Activated CD8-positive, alpha-beta memory T cell treated with anti-CD3 and anti-CD28 coated beads, Interleukin-2, amount 50 U/mL, for 1 hour (primary cell): ENCODE measurements around the gene BRPF1.

Experiments used
- DNase-seq: peaks from one replicate; pipeline ENCODE4 v3.0.0-alpha.2; 2020; ENCODE audit errors: extremely low read depth

The BRPF1 gene

DNA sequence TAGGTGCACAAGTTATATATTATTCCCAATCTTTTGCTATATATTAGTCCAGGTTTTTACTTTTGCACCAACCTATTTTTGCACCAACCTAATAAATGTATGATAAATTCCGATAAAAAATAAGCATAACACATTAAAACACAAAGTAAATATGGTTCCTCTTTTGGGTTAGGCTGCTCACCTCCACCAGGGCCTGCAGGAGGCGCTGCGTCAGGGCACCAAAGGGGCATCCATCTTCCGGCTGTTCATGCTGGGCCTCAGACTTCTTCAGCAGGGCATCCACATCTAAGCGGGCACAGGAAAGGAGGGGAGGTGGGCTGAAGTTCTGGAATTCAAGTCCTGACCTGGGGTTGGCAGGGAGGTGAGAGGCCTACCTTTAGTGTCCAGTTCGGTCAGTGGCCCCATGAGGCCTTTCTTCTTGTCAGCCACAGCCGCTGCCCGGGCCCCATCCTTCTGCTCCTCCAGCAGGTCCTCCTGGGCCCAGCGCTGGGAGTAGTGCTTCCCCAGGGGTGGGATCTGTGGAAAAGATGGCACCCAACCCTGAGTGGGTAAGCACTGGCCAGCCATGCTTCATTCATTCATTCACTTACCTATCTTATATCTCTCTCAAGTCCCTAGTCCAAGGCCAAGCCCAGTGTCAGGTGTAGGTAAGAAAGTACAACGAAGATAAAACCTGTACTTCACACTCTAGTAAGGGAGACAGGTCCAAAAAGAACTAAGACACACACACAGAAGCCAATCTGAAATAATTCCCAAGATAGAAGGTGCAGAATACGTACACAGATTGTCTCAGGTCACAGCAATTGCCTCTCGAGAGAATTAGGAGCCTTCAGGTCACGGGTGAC is 55.5 kb downstream of the BRPF1 start:
- DNase-seq = no peak

DNA sequence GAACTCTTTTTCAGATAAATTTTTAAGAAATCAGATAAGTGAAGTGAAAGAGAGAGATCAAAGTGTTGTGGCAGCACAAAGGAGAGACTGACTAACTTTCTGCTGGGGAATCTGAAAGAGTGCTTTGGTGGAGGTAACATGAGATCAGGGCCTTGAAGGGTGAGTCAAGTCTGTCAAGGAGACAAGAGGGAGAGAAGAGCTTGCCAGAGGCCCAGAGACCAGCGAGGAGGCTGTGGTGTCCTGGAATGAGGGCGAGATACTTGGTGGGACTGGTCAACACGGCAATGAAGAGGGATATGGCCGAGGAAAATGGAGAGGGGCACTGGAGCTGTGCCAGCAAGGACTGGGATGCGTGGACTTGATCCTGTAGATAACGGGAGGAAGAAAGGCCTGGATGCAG is 56.2 kb downstream of the BRPF1 start:
- no peak for DNase-seq

DNA sequence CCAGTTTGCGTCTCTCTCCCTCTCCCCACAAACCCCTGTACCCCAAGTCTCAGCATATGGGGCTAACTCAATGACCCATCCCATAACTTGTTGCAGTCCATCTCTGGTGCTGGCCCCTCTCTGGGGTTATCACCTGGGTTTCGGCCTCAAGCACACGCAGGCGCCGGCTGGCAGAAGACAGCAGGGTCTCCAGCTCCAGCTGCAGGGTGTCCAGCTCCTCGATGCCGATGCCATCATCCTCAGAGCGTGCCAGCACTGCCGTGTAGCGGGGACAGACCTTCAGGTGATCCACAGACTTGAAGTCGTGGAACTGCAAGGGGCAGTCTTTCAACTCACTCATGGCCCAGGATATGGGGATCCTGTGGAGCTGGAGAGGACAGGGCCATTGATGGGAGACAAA is 59.6 kb downstream of the BRPF1 start:
- no peak for DNase-seq

DNA sequence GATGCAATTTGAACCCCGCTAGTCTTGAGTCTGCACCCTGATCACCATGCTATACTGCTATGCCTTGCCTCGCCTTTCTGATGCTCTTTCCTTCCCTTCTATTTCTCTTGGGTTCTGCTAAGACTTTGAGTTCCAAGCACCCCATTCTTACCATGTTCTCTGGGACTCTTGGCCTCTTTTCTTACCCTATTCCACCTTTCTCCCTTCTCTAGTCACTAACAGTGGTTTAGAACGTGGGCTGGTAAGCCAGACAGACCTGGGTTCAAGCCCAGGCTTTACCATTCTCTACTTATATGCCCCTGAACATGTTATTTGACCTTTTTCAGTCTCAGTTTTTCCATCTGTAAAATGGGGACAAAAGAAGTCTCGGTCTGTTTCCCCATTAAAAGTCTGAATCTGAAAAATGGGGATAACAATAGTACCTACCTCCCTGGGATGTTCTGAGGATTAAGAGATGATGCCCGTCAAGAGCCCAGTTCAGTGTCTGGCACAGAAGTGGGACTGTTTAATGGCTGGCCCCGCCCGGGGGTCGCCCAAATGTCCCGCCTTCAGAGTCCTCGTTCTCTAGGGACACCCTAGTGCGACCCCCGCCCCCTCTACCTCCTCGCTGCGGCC is 60.4 kb downstream of the BRPF1 start:
- DNase-seq = no peak

DNA sequence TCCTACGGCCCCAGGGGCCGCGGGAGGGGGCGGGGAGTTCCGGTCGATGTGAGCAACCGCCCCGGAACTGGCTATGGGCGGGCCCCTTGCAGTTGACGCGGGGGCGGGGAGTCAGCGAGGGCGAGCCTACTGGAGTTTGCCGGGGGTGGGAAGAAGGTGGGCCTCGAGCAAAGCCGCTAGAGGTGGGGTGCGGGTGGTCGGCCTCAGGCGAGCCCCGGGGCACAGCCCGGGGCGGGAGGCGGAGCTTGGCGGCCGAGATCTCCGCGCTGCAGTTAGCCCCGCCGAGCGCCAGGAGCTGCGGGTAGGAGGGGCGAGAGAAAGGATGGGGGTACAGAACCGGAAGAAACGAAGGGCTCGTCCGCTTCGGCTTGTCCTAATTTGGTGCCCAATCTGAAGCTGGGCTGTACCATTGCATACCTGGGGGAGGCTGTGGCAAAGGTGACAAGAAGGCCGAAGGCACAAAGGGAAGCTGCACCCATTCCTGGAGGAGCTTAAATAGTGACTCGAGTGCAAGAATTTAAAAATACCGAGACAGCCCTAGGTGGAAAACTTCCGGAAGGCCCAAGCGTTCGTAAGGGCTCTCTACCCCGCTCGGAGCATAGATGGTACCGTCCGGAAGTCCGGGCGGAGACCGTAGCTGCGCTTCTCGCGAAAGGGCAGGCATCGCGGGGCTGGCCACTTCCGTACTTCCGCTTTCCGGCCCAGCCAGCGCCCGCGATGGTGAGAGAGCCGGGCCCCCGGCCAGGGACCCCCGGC is 61.0 kb downstream of the BRPF1 start, which contains the start of the genes ARPC4 and TADA3:
ARPC4 (plus strand) TSS at position 678 of the 756 bp plus-strand sequence; CDS start at position 718, 40 bp downstream.
TADA3 (minus strand) TSS at position 69 of the 756 bp plus-strand sequence. CDS start 1,007 bp downstream, outside the sequence.
- peak; percentile 81 for DNase-seq

DNA sequence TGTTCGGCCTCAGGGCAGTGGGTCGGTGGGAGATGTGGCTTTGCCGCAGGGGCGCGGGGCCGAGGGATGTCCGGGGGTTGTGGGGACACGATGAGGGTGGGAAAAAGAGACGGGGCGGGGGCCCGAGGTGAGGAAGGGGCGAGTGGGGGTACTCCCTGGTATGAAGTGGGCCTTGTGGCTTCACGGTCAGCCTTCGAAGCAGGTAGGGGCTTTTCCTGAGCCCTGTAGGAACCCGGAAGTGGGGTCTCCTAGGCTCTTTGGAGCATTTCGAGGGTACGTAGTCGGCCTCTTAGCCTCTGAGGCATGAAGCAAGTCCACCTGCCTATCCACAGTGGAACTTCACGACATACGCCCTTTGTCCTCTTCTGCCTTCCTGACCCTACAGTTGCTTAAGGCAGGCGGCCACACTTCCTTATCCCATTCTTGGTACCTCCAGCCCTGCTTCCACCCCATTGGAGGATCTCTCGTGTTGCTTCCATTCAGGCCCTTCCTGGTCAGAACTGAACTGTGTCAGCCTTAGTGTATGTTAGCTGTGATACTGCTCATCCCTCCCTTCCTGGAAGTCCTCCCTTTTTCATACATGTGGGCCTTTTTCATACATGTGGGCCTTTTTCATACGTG is 61.7 kb downstream of the BRPF1 start:
- DNase-seq = no peak

- DNase-seq = no peak
These were observed 62.9 kb downstream of the BRPF1 start for GRCh38 chr3:9794400-9794799.

GRCh38 chr3:9795207-9795606 is 63.7 kb downstream of the BRPF1 start:
- no peak for DNase-seq

DNA sequence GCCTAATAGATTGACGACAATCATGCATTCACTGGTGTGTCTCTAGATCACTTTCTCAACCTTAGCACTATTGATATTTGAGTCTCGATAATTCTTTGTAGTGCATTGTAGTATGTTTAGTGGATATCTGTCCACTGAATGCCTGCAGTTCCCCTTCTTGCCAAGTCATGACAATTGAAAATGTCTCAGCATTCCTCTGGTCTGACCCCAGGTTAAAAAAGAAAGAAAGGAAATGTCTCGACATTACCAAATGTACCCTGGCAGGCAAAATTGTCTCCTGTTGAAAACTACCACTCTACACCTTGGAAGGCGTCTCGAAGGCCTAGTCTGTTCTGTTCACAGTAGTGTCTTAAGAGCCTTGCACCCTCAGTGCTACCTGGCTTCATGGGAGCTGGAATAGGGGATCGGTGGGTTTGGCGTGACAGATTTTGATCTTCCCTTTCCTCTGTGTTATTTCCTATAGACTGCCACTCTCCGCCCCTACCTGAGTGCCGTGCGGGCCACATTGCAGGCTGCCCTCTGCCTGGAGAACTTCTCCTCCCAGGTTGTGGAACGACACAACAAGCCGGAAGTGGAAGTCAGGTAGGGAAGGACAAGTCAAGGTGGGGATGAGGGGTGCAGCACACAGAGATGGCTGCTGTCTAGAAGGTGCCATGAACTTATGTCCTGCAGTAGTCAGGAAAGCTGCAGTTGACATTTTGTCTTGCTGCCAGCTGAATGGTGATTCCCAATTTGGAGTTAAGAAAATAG is 65.8 kb downstream of the BRPF1 start:
- no peak for DNase-seq
